Activated CD8-positive, alpha-beta memory T cell treated with anti-CD3 and anti-CD28 coated beads for 48 hours (primary cell): ENCODE measurements around the gene COL5A1.

Experiments used
- DNase-seq, 3 experiments: peaks; one replicate each; pipeline ENCODE4 v3.0.0-alpha.2; 2020; ENCODE audit warnings: low read depth in 2 of 3, low spot score in 2 of 3

Gene COL5A1

DNA sequence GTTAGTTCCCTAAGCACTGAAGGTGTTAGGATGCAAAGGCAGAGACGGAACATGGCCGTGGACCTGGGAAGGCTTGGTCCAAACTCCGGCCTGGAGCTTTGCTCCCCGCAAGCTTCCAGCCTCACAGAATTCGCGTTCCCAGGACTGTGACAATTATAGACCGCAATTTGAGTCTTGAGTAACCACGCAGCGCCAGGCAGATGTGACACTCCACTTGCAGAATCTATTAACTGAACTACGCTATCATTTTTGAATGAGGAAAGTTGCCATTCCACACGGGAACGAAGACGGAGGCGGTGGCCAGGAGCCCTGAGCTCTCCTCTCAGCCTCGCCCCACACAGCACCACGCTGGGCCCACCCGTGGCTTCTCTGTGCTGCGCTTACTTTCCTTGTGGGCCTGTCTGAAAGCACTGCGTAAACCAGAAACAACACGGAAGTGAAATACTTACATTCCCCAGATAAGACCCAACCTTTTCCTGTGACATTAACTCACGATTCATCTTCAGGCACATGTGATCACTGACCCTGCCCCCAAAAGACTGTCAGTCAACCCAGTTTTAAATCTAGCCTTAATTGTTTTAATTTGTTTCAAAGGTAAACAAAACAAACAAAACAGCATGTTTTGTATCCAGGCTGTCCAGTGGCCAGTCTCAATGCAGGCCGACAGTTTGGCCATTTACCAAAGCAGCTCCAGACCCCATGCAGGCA lies 16.1 kb upstream of the COL5A1 start:
- DNase-seq, result no peak

DNA sequence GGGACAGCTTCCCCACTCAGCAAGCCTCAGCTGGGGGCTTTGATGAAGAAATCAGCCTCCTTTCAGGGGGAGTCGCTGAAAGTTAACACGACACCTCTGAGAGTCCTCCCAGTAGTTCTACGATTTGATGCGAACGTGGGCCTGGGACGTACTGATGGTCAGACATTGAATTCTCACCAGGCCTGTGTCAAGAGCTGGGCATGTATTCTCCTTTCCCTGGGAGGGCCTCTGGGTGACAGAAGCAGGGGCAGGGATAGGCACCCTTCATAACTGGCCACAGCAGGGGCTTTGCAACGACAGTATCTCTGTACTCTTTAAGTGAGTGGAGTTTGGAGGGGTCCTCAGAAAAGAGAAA lies 15.6 kb upstream of the COL5A1 start:
- DNase-seq, result no peak

DNA sequence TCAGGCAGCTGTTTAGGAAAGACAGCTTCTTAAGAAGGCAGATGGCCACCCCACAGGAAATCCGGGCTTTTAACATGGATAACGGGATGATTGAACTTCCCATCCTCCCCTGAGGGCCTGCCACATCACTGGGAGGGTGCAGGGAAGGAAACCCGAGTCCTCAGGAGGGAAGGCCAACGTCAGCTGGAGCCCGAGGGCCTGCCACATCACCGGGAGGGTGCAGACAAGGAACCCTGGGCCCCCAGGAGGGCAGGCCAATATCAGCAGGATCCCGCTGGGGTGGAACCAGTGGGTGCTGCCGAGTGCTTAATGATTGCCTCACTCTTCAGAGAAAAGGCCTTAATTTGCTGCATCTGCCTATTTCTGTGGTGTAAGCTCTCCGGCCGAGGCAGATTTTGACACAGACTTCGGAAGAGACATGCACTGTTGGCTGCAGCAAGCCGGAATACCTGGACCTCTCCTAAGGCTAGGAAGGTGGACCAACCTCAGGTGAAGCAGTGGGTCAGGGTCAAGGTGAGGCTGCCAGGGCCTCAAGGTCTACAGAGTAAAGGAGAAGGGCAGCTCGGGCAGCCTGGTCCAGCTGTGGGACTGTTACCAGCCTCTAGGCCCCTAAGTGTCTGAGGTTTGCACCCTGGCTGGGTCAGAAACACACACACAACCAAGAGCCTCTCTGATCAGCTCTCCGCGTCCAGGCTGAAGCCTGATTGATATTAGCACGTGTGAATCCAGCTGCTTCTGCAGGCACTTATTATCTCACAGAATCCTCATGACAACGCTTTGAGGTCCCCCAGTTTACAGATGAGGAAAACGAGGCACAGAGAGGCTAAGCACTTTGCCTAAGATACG lies 14.8 kb upstream of the COL5A1 start:
- DNase-seq, result no peak

DNA sequence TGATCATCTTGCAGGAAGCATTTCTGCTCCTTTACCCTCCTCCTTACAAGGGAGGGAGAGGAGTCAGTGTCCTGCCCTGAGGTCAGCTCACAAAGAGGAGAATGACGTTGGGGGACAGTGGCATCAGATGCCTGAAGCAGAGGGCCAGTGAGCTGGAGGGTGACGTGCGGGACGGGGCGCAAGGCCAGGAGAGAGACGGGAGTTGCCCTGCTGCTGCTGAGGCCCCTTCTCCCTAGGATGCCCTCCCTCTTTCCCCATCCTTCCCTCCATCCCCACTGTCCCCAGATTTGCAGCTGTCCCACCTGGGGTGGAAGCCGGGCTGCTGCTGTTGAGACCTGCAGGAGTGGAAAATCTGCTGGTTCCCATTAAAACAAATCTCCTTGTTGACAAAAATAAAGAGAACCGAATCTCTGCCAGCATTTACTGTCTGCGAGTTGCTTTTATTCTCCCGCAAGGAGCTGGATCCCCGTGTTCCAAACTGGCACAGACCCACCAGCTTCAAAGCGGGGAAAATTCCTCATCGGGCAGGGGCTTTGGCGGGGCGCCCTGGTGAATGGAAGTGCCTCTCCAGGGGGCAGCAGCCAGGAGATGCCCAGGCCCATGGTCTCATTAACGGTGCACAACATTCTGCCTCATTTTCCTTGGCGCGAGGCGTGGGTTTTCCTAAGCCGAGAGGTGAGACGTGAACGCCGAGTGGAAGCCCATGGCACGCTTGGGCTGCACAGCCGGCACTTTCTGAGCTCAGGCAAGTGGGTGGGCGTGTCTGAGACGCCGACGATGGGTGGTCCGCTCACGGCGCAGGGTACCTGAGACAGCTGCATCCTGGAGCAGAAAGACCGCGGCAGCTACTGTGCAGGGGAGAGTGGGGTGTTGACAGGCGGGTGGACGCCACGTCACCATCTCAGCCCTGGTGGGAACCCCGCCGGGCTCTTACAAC lies 13.9 kb upstream of the COL5A1 start:
- no peak for DNase-seq

DNA sequence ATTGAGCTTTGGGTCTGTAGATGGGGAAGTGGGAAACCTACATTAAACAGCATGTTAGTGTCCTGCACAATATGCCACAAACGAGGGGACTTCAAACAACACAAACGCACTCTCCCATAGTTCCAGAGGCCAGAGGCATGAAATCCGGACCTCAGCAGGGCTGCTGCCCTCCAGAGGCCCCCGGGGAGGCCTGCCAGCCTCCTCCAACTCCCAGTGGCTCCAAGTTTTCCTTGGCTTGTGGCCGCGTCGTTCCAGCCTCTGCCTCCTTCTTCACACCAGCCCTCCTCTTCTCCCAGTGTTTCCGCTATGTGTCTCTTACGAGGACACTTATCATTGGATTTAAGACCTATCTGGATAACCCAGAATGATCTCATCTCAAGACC lies 13.3 kb upstream of the COL5A1 start:
- DNase-seq, result no peak

DNA sequence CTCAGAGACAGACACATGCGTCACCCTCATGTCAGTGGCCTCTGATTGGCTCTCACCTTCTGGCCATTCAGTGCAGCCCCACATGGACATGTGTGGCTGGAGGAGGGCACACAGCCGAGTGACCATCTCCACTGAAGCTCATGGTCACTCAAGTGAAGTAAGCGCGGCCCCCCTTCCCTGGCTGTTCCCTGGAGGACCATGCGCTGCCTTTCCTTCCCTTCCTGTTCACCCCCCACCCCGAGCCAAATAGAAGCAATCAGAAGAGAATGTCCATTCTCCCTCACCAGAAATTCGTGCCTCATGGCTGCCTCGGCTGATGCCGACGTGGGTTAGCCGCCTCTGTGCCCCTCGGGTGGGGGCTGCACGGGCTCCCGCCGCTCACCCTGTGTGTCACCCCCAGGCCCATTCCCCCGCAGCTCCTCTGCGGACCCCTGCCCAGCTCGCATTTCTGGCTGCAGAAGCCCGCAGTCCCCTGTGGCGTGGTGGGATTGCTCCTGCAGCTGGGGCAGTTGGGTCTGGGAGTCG lies 12.5 kb upstream of the COL5A1 start:
- DNase-seq, result no peak

DNA sequence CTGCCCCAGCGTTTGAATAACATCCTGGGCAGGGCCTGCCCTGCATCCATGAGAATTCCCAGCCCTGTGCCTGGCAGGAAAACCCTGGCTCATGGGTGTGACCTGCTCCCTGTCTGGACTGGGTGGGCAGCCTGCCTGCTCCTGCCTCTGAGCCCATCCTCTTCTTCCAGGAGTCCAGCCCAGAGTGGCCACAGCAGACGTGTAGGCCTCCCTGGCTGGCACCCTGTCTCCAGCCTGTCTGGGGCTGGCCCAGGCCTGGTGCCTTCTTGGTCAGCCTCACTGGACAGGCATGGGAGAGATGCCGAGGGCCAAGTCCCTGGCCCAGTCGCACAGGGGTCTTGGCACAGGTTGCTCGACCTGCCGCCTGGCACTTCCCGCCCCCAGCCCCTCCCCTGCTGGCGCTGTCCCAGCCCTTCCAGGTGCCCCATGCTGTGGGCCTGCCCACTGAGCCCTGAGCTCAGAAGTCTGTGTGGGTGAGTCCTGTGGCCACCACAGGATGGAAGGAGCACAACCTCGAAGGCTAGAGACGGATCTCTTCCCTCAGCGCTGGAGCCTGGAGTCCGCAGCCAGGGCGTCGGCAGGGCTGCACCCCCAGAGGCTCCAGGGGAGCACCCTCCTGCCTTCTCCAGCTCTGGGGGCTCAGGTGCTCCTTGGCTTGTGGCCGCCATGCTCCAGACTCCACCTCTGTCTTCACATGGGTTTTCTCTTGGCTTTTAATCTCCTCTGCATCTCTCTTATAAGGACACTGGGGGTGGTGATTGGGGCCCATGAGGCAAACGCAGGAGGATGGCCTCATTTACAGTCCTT lies 11.8 kb upstream of the COL5A1 start:
- DNase-seq, result no peak

DNA sequence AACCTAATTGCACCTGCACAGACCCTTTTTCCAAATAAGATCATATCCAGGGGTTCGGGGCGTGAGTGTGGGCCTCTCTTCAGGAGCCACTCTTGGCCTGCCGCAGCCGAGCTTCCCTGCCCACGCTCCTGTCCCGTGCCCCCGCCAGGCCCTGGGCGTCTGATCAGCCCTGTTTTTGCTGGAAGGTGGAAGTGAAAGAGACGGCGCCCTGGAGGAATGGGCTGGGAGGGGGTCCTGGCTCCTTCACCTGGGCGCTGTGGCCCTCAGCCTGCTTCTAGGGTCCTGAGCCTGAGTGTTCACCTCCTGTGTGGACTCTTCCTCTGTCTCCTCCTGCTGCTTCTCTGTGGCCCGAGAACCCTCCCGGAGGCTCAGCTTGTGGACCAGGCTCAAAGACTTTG lies 11.2 kb upstream of the COL5A1 start:
- DNase-seq, result no peak

DNA sequence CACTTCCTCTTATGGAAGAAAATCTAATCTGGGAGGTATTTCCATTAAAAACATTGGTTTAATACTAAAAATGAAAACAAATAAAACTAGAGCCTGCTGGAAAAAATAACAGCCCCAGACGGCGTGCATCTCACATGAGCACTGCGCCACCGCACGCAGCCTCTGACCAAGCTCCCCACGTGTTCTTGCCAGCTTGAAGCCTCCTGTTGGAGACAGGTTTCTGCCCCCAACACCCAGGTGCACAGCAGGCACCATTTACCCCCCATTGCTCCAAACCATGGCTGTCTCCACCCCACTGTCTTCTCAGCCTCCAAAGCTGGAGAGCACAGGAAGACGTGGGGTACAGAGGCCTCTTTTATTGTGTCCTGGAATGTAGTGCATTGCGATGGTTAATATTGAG lies 10.7 kb upstream of the COL5A1 start:
- DNase-seq, result no peak

DNA sequence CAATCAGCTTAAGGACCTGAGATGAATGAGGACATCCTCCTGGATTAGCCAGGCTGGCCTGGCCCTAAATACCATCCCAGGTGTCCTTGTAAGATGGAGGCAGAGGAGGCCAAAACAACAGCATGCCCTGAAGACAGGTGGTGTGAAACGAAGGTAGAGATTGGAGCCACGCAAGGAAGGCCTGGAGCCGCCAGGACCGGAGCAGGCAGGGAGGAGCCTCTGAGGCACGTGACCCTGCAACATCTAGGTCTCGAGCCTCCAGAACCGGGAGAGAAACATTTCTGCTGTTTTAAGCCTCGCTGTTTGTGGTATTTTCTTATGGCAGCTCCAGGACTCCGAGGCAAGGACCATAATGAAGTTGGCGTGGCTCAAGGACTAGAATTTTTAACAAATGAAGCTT lies 9.7 kb upstream of the COL5A1 start:
- no peak for DNase-seq

DNA sequence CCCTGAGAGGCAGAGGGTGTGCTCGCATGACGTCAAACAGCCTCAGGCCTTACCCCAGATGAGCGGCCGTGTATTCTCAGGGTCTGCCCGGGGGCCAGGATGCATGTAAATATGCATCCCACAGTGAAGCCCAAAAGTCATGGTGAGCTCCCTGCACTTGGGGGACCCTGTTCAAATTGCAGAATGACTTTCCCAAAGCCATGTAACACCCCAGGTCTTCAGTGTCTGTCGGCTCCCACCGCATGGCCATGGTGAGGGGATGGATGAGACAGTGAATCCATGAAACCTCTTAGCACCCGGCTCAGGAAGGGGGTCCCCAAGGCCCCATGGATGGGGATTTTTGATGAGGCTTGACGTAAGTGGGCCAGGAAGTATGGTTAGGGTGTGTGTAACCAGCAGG lies 9.3 kb upstream of the COL5A1 start:
- DNase-seq, result no peak

DNA sequence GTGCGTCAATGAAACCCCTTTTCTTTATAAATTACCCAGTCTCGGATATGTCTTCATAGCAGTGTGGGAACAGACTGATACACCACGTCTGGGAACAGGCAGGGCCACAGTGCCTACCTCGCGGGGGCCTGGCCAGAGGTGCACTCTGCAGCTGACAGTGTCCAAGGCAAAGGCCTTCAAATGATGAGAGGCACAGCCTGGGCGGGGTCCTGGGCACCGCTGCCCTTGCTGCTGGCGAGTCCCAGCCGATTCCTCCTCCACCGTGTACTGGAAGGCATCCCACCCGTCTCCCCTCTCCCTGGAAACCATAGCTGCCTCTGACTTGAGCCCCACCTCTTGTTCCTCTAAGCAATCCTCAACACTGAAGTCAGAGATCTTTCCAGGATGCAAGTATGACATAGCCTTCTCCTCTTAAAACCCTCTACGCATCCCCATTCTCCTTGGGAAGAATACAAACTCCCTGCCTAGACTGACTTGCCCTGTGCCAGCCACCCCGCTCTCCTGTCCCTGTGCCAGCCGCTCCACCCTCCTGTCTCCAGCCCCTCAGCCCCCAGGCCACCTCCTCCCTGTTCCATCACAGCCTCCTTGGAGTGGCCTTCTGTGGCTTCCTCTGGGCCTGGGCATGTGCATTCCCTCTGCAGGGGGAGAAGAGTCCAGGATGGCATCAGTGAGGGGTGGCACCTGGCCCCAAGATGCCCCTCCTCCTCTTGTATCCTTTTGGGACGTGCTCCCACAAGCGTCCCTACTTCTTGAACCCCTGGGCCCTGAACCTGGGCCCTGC lies 8.1 kb upstream of the COL5A1 start:
- DNase-seq, result no peak

DNA sequence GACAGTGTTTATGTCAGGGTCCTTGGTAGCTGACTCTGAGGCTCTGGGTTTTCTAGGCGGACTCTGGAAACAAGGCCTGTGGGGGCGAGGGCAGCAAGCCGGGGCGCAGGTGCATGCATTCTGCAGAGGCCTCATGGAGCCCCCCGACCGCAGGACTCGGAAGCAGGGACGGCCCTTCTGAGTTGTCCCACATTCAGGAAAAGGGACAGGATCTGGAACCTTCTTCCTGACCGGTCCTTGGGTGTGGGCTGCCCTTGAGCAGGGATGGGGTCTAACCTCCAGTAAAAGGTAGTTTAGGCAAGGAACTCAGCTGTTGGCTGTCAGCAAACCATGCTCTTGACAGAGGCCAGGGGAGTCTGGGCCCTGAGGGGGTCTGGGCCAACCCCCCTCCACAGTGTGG lies 7.4 kb upstream of the COL5A1 start:
- no peak for DNase-seq

DNA sequence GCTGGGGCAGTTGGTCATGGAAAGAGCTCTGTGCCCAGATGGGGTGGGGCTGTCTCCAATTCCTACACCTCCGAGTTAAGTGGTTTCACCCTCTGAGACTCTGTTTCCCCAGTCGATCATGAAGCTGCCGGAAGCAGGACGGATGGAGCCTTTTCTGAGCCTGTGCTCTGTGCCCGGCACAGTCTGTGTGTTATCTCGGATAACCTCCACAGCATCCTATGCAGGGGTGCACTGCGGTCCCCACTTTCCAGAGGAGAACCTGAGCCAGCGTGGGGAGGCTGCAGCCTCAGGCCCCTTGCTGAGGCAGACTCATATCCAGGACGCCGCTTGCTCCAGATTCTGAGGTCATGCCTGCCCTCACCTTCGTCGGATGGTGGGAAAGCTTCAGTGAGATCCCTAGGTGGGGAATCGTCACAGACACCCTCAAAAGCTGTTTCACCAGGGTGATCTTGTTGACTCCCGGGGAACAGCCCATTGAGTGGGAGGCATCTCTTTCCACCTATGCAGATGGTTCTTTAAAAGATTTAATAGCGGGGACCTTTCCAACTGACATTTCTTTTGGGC lies 6.9 kb upstream of the COL5A1 start:
- DNase-seq, result no peak

DNA sequence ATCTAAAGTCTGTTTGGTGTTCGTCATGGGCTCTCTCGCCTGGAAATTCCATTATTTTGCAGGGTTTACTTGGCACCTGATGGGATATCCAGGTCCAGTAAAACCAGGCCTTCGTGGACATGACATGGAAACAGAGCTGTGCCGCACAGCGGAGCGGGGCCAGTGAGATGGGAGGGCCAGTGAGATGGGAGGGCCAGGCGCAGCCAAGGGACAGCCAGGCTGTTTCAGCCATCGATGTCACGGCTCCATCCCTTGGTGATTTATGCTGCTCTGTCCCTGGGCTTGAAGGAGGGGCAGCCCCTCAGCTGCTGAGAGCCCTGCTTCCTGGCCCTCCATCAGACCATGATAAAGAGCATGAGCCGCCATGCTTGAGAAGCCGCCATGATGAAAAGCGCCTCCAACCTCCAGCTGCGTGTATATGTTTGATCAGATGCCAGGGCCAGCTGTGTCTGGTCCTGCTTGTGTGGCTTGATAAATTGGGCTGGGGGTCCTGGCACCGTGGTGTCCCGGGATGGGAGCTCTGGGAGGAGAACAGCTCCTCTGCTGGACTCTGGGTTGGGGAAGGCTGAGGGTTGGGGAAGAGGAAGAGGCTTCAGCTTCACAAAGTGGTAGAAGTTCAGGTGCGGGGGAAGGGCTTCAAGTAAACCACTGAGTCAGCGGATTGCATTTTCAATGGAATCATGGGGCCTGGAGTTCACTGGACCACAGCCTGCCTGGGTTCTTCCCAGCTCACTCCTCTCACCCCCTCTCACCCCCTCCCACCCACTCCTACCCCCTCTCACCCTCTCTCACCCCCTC lies 6.1 kb upstream of the COL5A1 start:
- DNase-seq, result no peak

DNA sequence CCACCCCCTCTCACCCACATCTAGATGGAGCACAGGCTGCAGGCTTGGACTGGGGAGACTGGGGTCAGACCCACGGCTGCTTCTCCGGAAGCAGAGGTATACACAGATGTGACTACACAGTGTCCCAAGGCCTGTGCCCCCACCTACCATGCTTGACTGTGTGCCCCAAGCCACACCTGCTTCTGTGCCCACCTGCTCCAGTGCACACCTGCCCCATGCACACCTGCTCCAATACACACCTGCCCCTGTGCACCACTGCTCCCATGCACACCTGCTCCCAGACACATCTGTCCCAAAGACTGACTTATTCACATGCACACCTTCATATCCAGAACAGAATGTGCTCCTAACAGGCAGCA lies 5.5 kb upstream of the COL5A1 start:
- DNase-seq, result no peak

DNA sequence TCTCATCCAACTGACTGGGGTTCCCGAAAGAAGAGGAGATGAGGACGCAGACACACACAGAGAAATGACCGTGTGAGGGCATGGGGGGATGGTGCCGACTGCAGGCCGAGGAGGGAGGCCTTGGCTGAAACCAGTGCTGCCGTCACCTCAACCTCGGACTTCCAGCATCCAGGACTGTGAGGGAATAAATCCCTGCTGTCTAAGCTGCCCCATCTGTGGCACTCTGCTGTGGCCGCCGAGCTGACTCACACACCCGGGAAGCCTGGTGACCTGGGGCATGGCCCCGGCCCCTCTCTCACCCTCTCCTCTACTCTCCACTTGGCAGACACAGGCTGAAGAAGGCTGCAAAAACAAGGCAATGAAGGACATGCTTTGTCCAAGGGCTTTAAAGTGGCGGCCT lies 4.4 kb upstream of the COL5A1 start:
- DNase-seq, result no peak

DNA sequence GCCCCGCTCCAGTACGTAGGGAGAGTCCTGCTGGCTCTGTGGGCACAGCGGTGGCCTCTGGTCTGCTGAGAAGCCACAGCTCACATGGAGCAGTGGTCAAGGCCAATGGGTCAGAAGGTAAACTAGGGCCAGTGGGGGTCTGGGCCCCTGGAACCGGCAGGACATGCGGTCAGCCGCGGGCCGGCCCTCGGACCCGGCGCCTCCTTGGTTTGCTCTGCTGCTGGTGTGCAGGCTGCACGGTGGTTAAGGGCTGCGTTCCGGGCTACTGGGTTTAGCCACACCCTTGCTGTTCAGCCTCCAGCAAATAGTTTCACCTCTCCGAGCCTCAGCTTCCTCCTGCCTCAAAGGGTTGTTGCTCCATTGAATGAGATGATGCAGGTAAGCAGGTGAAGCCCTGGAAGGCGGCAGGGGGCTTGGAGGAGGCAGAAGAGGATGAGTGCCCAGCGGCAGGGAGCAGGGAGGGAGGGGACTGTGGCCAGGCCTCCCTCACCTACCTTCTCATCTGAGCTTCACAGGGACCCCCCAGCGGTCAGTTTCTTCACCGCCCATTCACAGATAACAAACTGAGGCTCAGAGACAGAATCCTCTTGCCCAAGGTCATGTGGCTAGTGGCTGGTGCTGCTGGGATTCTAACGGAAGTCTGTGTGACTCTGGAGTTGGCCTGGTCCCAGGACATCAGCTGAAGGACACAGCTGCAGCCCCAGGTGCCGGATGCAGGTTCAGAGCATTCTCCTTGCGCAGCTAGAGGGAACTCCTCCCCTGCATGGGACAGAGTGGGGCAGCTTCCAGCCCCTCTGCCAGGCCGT lies 3.7 kb upstream of the COL5A1 start:
- no peak for DNase-seq
